ENCODE data around the gene REXO1. TPM values are rescaled to one million over a fixed set of nuclear protein-coding genes. Genes with fewer than 3 reads are reported as not detected.

Gene REXO1
- total and polyA plus RNA-seq, 2 experiments from 2014 or later, result 20.2 to 90.1 TPM

GRCh38 chr19:1783354-1783753 lies 64.9 kb downstream of the REXO1 start:
- Histone ChIP-seq H3K27me3 (ENCODE audit: insufficient read depth) (peaks cover 52% of the 10 kb centered on the region), H3K4me1 (ENCODE audit: insufficient read depth) (peaks cover 14% of the 10 kb centered on the region), H4K20me1 (replicated peaks; ENCODE audit: insufficient read depth) (no peaks in the 10 kb centered on the region; the same call in 1 of the 2 replicates), H3F3A (replicated peaks; ENCODE audit: low read depth) (peaks cover 4% of the 10 kb centered on the region; the same call in 1 of the 2 replicates), H3K27ac (ENCODE audit: low read depth) (no peak overlapping the region), H3K4me2 (no peak overlapping the region), H3K9me2 (ENCODE audit: insufficient read depth) (no peaks in the 10 kb centered on the region), H2AFZ (no peak overlapping the region), H3K4me3 (no peak overlapping the region), H3K79me2 (replicated peaks; ENCODE audit: insufficient read depth) (no peaks in the 10 kb centered on the region), H3K36me3 (ENCODE audit: insufficient read depth) (no peaks in the 10 kb centered on the region)
- H3K4me1 Mint-ChIP-seq, result peaks cover 9% of the 10 kb centered on the region
- H3K4me3 Mint-ChIP-seq, result no peak overlapping the region
- H3K9me3 Mint-ChIP-seq, result peaks cover 26% of the 10 kb centered on the region
- DNase-seq (ENCODE audit: low spot score) (no peak), ATAC-seq (no peak)
- TF ChIP-seq POLR2AphosphoS5 (IDR thresholded peaks at IDR 0.05; ENCODE audit: low read depth), result no peak
- TF ChIP-seq ZNF331 (CRISPR knock-in tag; IDR thresholded peaks at IDR 0.05; ENCODE audit: low read depth), result no peak
- H3K36me3 Mint-ChIP-seq (ENCODE audit: low read depth), result peaks cover 5% of the 10 kb centered on the region; the same call in 1 of the 3 replicates
- peaks cover 49% of the 10 kb centered on the region for H3K27me3 Mint-ChIP-seq (ENCODE audit: insufficient read depth, low read depth, poor library complexity)
- no peak overlapping the region for H3K27ac Mint-ChIP-seq

- peaks cover 54% of the 10 kb centered on the region for H3K27me3 ChIP-seq (ENCODE audit: insufficient read depth)
- Mint-ChIP-seq H3K4me1 (peaks cover 9% of the 10 kb centered on the region), H3K27me3 (ENCODE audit: insufficient read depth, low read depth, poor library complexity) (peaks cover 57% of the 10 kb centered on the region)
These were observed 65.8 kb downstream of the REXO1 start for GRCh38 chr19:1782521-1782920.

More at GRCh38 chr19:1782521-1782920, 65.8 kb downstream of the REXO1 start:
- Mint-ChIP-seq H3K36me3 (ENCODE audit: low read depth) (peaks cover 5% of the 10 kb centered on the region; the same call in 1 of the 3 replicates), H3K9me3 (peaks cover 26% of the 10 kb centered on the region), H3K4me3 (no peak overlapping the region; the same call in 2 of the 3 replicates), H3K27ac (no peak overlapping the region)
- H3K4me3 ChIP-seq, result no peak overlapping the region
- H4K20me1 ChIP-seq (replicated peaks; ENCODE audit: insufficient read depth), result no peaks in the 10 kb centered on the region; the same call in 1 of the 2 replicates
- no peaks in the 10 kb centered on the region for H3K9me2 ChIP-seq (ENCODE audit: insufficient read depth)
- H3K4me1 ChIP-seq (ENCODE audit: insufficient read depth), result peaks cover 14% of the 10 kb centered on the region
- peaks cover 4% of the 10 kb centered on the region; the same call in 1 of the 2 replicates for H3F3A ChIP-seq (replicated peaks; ENCODE audit: low read depth)
- H3K79me2 ChIP-seq (replicated peaks; ENCODE audit: insufficient read depth), result no peaks in the 10 kb centered on the region
- ATAC-seq (no peak), DNase-seq (ENCODE audit: low spot score) (no peak)
- no peak overlapping the region for H2AFZ ChIP-seq
- H3K36me3 ChIP-seq (ENCODE audit: insufficient read depth), result no peaks in the 10 kb centered on the region
- TF ChIP-seq EZH2phosphoT487 (IDR thresholded peaks at IDR 0.05; ENCODE audit: unreplicated experiment), result no peak
- TF ChIP-seq ZNF331 (CRISPR knock-in tag; IDR thresholded peaks at IDR 0.05; ENCODE audit: low read depth), result no peak
- no peak for TF ChIP-seq REST (IDR thresholded peaks at IDR 0.05; ENCODE audit: unreplicated experiment)
- TF ChIP-seq JUNB (IDR thresholded peaks at IDR 0.05; ENCODE audit: unreplicated experiment), result no peak
- TF ChIP-seq ZNF114 (CRISPR knock-in tag; IDR thresholded peaks at IDR 0.05), result no peak
- no peak for TF ChIP-seq POLR2AphosphoS5 (IDR thresholded peaks at IDR 0.05; ENCODE audit: low read depth)
- TF ChIP-seq NANOG (IDR thresholded peaks at IDR 0.05; ENCODE audit: borderline replicate concordance), result no peak
- TF ChIP-seq EZH2 (IDR thresholded peaks at IDR 0.05; ENCODE audit: low read depth, unreplicated experiment), result no peak
- TF ChIP-seq CTCF (conservative IDR thresholded peaks at IDR 0.05; ENCODE audit: low read depth in 2 of 2), result no peak
- no peak for TF ChIP-seq ZNF462 (CRISPR knock-in tag; IDR thresholded peaks at IDR 0.05)
- TF ChIP-seq STAT1 (IDR thresholded peaks at IDR 0.05; ENCODE audit: unreplicated experiment), result no peak
- no peak overlapping the region for H3K4me2 ChIP-seq
- no peak overlapping the region for H3K27ac ChIP-seq (ENCODE audit: low read depth)
